Fibroblast of the aortic adventitia (primary cell): ENCODE measurements around the gene GNA12. TPM values are rescaled to one million over a fixed set of nuclear protein-coding genes. Genes with fewer than 3 reads are reported as not detected.
A peak's percentile ranks its signal among the peaks of the same experiment; 100 is the strongest.

Experiments
- DNase-seq: peaks from one replicate; pipeline ENCODE4 v3.0.0-alpha.2; 2010; ENCODE audit warnings: low read depth
- H3K4me3 ChIP-seq: 2 replicates; pipeline ENCODE4 v1.5.1; 2011; ENCODE audit warnings: low read depth, mild to moderate bottlenecking, control low read depth, low read length, moderate library complexity
- total RNA-seq: library from RNA; depleted of rRNA; stranded (reverse); fragments of >200 nt; gene quantifications from 2 replicates; pipeline ENCODE4 v1.2.3, GENCODE V29; 2012; ENCODE audit warnings: low replicate concordance
- TF ChIP-seq, protein P1 (sequence below): IDR thresholded peaks from 2 replicates; pipeline ENCODE4 v1.5.1; 2011; ENCODE audit warnings: mild to moderate bottlenecking, low read length, control low read depth, inconsistent platforms; ENCODE audit not compliant: insufficient read depth

The GNA12 gene
- total RNA-seq, 1 donor: 16.2 TPM

- no peak overlapping the region for H3K4me3 ChIP-seq
- no peak for DNase-seq
- TF ChIP-seq, protein P1, sequence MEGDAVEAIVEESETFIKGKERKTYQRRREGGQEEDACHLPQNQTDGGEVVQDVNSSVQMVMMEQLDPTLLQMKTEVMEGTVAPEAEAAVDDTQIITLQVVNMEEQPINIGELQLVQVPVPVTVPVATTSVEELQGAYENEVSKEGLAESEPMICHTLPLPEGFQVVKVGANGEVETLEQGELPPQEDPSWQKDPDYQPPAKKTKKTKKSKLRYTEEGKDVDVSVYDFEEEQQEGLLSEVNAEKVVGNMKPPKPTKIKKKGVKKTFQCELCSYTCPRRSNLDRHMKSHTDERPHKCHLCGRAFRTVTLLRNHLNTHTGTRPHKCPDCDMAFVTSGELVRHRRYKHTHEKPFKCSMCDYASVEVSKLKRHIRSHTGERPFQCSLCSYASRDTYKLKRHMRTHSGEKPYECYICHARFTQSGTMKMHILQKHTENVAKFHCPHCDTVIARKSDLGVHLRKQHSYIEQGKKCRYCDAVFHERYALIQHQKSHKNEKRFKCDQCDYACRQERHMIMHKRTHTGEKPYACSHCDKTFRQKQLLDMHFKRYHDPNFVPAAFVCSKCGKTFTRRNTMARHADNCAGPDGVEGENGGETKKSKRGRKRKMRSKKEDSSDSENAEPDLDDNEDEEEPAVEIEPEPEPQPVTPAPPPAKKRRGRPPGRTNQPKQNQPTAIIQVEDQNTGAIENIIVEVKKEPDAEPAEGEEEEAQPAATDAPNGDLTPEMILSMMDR: no peak
Measured at GRCh38 chr7:2713370-2713769, 130.7 kb downstream of the GNA12 start.

DNA sequence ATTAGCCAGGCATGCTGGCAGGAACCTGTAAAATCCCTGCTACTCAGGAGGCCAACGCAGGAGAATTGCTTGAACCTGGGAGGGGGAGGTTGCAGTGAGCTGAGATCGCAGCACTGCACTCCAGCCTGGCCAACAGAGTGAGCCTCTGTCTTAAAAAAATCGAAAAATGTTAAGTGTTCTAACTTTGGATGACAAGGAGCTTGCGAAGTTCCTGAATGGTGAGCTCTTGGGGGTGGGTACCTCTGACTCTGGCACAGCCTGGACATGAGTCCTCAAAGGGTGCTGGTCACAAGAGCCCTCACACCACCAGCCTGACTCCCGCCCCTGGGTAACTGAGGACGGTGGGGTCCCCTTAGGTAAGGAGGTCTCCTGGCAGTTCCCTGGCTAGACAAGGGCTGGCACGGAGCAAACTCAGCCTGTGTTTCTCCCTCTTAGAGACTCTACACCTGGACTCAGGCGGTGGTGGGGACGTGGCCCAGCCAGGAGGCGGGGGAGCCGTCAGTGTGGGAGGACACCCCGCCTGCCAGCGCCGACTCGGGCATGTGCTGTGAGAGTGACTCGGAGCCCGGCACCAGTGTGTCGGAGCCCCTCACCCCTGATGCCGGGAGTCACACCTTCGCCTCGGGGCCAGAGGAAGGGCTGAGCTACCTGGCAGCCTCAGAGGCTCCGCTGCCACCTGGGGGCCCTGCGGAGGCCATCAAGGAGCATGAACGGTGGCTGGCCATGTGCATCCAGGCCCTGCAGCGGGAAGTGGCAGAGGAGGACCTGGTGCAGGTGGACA is 132.0 kb downstream of the GNA12 start:
- TF ChIP-seq, protein P1: no peak
- DNase-seq: no peak
- H3K4me3 ChIP-seq: no peak overlapping the region

- TF ChIP-seq, protein P1: no peak
- DNase-seq: no peak
- no peak overlapping the region for H3K4me3 ChIP-seq
Measured at GRCh38 chr7:2710901-2711551, 133.1 kb downstream of the GNA12 start.

- H3K4me3 ChIP-seq: no peak overlapping the region
- TF ChIP-seq, protein P1: no peak
- DNase-seq: no peak
Measured at GRCh38 chr7:2710286-2710655, 133.8 kb downstream of the GNA12 start.

DNA sequence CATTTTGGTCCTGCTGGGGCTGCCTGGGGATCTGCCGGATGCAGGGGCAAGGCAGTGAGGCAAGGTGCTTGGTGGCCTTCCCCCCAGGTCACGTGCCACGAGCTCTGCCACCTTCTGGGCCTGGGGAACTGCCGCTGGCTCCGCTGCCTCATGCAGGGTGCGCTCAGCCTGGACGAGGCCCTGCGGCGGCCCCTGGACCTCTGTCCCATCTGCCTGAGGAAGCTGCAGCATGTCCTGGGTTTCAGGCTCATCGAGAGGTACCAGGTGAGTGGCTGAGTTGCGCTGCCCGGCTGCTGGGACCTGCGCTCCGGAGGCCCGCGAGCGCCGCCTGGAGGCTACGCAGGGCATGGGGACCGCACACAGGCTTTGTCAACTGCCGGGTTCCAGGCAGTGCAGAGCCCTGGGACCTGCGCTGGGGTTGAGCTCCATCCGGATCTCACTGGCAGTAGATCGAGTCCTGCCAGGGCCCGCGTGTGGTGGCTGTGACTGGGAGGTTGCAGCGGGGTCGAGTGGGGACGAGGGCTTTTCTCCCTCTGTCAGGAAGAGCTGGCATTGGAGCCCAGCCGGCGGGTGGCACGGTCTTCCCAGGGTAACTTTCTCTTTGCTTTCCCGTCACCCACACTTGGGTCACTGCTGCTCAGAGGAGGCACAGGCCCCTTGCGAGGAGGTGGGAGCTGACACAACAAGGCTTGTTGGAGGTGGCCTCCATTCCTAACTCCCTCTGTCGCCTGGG is 134.4 kb downstream of the GNA12 start:
- peak overlapping the region; percentile 9 for H3K4me3 ChIP-seq
- TF ChIP-seq, protein P1: peak; percentile 92
- DNase-seq: peak; percentile 43

GRCh38 chr7:2708547-2709310 is 135.4 kb downstream of the GNA12 start:
- DNase-seq: no peak
- TF ChIP-seq, protein P1: no peak
- no peak overlapping the region for H3K4me3 ChIP-seq
